Anterior cingulate cortex (tissue), 58 donors: ENCODE measurements around the gene PDZRN4.

Source experiments
- DNase-seq, 58 donors: peaks; one replicate each; lab custom pipeline; 2025; lab: John Stamatoyannopoulos, UW

The PDZRN4 gene

GRCh38 chr12:41439801-41440200 is 251.7 kb downstream of the PDZRN4 start:
- DNase-seq = no peak

- DNase-seq = no peak
Observed at GRCh38 chr12:41441180-41441579, 253.1 kb downstream of the PDZRN4 start.

GRCh38 chr12:41442896-41443295 is 254.8 kb downstream of the PDZRN4 start:
- no peak for DNase-seq

GRCh38 chr12:41443690-41444089 is 255.6 kb downstream of the PDZRN4 start:
- DNase-seq = no peak

- no peak for DNase-seq
Observed at GRCh38 chr12:41452838-41453407, 264.8 kb downstream of the PDZRN4 start.

DNA sequence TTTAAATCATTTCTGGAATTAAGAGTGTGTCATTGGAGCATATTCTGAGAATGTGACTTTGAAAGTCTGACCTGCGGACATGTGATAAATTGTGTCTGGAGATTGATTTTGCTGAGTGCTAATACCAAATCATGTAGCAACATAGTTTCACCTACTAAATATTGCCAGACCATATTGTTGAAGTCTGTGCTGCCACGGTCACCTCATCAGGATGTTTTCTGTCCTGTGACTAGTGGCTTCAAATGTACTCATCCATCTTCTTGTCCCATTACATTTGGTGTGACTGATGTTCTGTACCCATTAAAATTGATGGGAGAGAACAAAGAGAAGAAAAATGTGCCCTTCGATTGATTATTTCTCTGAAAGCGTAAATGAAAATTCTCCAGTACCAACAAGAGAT is 265.3 kb downstream of the PDZRN4 start:
- no peak for DNase-seq

GRCh38 chr12:41459111-41459905 is 271.2 kb downstream of the PDZRN4 start:
- no peak for DNase-seq

DNA sequence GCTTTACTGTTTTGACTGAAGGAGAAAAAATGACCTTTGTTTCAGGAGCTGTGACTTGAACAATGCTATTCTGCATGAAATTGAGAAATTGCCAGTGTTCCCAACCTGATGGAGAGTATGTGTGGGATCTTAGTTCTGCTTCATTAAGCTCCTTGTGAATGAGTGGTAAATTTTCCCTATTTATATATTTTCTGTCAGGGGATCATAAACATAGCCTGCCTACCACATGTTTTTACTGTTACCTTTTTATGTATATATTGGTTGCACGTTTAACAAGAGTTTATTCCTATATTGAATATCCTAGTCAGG is 271.7 kb downstream of the PDZRN4 start:
- DNase-seq = no peak

- peak in 1 of 58 donors; percentile 3 for DNase-seq
Observed at GRCh38 chr12:41460906-41461305, 272.8 kb downstream of the PDZRN4 start.

DNA sequence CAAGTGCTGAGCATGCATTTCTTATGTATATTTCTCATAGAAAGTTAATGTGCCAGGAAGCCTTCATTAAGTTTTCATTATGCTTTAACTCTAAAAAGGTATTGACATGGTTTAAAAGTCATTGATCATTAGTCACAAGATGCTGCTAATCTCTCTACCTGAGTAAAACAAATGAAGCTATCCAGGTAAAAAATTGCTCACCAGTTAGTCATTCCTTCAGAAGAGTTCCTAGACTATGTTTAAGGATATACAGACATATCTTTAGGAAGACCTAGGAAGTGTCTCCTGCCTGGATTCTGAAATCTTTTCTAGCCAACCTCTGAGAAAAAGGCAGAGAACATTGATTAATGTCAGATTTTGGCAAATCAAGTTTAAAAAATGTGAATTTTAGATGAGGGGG is 274.2 kb downstream of the PDZRN4 start:
- no peak for DNase-seq

GRCh38 chr12:41465526-41465925 is 277.4 kb downstream of the PDZRN4 start:
- DNase-seq = no peak

DNA sequence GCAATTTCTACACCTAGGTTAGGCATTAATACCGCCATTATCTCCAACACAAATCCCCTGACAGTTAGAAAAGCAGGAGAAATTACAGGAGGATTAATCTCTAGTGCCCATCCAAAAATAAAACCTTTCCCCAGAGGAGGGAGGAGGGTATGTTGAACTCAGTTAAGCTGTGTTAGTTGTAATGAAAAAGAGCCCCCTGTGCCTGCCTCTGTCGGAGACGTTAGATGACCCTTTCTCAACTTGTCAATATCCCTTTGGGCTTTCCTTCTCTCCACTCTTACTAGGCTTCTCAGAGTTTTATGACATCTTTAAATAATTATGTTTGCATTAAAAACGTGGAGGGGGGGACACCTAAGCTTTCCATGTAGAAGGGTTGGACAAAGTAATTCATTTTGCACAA is 278.2 kb downstream of the PDZRN4 start:
- DNase-seq = no peak

DNA sequence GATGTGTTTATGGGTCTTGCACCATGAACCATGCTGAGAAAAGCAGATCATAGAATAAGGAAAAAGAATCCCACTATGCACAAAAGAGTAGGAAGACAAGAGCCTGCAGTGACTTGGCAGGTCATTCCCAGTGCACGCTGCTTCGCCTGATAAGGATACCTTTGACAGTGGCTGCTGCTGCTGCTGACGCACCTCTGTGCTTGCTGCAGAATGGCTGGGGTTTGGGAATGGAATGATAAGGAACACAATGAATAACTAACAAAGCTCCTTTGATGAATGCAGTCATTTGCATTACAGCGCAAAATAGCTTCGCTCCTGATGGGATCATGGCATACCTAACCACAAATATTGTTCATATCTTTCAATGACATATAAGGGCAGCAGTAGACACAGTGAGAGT is 278.7 kb downstream of the PDZRN4 start:
- no peak for DNase-seq

GRCh38 chr12:41467591-41468325 is 279.6 kb downstream of the PDZRN4 start:
- no peak for DNase-seq

GRCh38 chr12:41468341-41468740 is 280.2 kb downstream of the PDZRN4 start:
- DNase-seq = no peak

DNA sequence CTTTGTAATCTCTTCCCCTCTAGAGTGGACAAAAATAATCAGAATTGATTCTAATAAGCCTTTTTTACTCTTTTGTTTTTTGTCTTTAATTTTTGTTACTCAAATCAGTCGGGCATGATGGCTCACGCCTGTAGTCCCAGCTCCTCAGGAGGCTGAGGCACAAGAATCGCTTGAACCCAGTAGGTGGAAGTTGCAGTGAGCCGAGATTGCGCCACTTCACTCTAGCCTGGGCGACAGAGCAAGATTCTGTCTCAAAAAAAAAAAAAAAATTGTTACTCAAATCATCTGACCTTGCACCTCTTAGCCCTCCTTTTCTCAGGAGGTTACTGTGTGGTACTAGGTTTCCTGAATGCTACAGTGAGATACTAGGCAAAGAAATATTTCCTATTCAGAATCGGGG is 280.6 kb downstream of the PDZRN4 start:
- no peak for DNase-seq

DNA sequence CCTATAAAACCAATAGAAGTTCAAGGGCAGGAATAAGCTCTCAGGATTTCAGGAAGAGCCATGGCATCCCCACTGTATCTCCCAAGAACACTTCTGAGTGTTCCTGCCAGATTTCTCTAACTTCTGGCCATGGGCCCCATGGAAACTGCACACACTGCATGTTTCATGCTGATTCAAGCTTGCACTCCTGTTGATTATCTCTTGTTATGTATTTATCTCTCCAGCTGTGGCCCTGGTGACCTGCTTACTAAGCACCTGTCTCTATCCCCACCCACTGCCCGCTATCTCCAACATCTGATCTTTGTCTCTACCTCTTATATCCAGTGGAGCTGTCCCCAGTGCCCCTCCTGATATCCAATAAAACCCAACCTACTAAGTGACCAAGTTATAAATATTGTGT is 285.3 kb downstream of the PDZRN4 start:
- DNase-seq = no peak

DNA sequence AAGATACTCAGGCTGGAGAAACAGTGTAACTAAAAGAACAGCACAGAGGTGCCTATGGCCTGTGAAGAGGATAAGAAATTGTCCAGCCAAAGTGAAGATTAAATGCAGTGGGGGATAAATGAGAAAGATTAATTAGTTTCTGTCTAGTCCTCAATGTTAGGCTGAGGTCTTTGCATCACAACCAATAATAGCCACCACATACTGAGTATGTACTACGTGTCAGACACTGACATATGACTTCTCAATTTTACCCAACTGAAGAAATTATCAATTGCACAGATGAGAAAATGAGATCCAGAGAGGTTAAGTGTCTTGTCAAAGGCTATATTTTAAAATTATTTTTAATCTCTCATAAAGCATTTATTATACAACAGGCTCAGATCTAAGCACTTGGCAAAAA is 285.9 kb downstream of the PDZRN4 start:
- no peak for DNase-seq

DNA sequence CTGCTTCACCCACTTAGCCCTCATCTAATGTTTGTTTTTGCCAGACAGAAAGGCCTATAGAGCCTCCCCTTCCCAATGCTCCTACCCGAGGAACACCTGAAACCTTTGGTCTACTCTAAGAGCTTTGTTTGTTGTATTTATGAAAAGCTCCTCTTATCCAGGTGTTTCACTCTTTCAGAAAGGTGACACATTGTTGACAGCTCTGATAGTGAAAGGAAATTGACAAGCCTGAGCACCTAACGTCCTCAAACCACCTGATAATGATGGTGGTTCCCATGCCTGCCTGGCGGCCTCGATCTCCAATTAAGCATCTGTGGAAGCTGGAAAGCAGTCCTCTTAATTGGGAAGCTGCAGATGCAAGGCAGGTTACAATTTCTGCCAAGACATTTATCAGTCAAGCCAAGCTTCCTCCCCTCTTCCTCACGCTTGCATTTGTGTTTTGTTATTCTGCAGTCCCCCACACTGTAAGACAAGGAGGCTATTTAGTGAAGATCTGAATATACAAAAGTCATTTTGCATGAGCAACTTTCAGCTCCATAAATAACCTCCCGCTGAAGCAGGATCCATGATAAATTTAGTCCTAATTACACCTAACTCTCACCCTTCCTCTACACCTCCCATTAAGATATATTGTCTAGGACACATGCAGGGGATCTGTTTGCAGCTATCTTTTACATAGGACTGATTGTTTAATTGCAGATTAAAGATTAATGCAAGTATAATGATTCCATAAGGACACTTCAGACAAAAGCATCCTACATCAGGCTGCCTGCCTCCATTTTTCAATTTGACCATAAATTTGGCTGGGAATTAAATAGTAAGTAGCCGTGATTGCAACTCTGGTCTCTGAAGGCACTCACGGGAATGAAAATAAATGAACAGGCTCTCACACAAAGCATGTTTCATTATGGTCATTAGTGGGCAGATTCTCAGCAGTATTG is 288.6 kb downstream of the PDZRN4 start:
- no peak for DNase-seq

DNA sequence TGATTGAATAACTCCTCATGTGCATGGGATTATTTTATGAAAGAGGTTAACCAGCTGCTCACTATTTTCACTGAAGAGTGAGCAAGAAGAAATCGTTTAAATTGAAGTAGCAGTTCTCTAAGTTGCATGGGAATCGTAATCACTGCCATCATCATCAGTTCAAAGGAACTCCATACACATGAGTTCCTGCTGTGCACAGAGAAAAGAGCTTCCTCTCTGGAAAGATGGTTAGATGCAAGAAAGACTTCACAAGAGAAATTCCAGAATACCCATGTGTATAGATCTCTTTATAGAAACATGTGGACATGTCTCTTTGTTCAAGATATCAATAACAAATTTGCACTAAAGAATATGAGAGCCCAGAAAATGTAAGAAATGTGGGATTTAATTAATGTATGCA is 291.3 kb downstream of the PDZRN4 start:
- DNase-seq = no peak

DNA sequence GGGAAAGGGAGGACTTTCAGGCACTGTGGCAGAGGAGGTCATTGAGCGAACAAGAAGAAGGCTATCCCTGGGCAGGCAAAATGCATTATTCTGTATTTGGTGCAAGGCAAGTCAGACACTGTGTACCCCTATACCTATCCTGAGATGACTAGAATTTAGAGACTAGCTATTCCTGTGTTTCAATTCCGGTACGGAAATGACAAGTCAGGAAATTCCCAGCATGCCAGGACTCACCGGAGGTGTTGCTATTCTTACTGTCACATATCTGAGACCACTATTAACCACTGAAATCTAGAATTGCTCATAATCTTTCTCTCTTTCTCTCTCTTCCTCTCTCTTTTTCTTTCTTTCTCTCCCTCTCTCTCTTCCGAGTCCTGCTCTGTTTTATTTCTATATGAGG is 297.1 kb downstream of the PDZRN4 start:
- no peak for DNase-seq
